Left lung (tissue), 10 donors: ENCODE data around the gene SLC9A5. TPM values are rescaled to one million over a fixed set of nuclear protein-coding genes. Genes with fewer than 3 reads are reported as not detected.
A peak's percentile ranks its signal among the peaks of the same experiment; 100 is the strongest.

ENCODE experiments used
- ATAC-seq: fragments of 200-7000 bp; cut with Tn5 transposase; one replicate; pipeline ENCODE4 v1.9.1; 2020; ENCODE audit warnings: moderate library complexity
- DNase-seq, 4 donors: peaks; one replicate each; pipeline ENCODE4 v3.0.0-alpha.2; 2013 to 2020
- H3K27ac ChIP-seq, 2 donors: fragments of 200-600 bp; sonication (generic) in 1 of 2; one replicate each; pipeline versions ENCODE4 v1.5.0 to v1.8.0; 2020 to 2021
- H3K27me3 ChIP-seq, 2 donors: fragments of 200-600 bp; sonication (generic) in 1 of 2; one replicate each; pipeline versions ENCODE4 v1.5.0 to v1.8.0; 2020 to 2021
- H3K36me3 ChIP-seq, 2 donors: fragments of 200-600 bp; sonication (generic) in 1 of 2; one replicate each; pipeline versions ENCODE4 v1.5.0 to v1.8.0; 2020 to 2021
- H3K4me1 ChIP-seq, 2 donors: fragments of 200-600 bp; one replicate each; pipeline ENCODE4 v1.8.0; 2021
- H3K4me3 ChIP-seq, 2 donors: fragments of 200-600 bp; sonication (generic) in 1 of 2; one replicate each; pipeline versions ENCODE4 v1.5.0 to v1.8.0; 2020 to 2021; ENCODE audit warnings: mild to moderate bottlenecking in 1 of 2
- H3K9me3 ChIP-seq, 2 donors: fragments of 200-600 bp; sonication (generic) in 1 of 2; one replicate each; pipeline versions ENCODE4 v1.5.0 to v1.8.0; 2020 to 2021
- intact Hi-C, 2 donors: fragments of 100-400 bp; cut with DNase I; formaldehyde crosslinking; loops; one replicate each; pipeline versions ENCODE4 v1.11.2 to v1.14.2; 2022
- polyA plus RNA-seq, 6 donors: library from polyadenylated mRNA; unstranded; fragments of 120-200 nt; gene quantifications; one replicate each; pipeline ENCODE4 v1.2.1, GENCODE V29; 2013; ENCODE audit not compliant: insufficient read length in 6 of 6
- total RNA-seq, 2 donors: library from RNA; stranded (reverse); fragmentation: NEBNext Ultra II Directional; extraction: Animal tissue kit (Norgen Biotek cat#: 25700); gene quantifications; one replicate each; pipeline ENCODE4 v1.2.1, GENCODE V29; 2021
- TF ChIP-seq, protein P1 (sequence below), 2 donors: fragments of 200-600 bp; sonication (generic) in 1 of 2; IDR thresholded peaks; one replicate each; pipeline versions ENCODE4 v1.5.0 to v1.8.0; 2021; ENCODE audit warnings: antibody characterized with exemption in 2 of 2
- donor health status: DM: no; HTN: yes; CAD: no.
- donor health status: DM: no; HTN: no; CAD: no.

The SLC9A5 gene
- total and polyA plus RNA-seq, 8 donors: 3.2 to 26.1 (median 20.9) TPM

DNA sequence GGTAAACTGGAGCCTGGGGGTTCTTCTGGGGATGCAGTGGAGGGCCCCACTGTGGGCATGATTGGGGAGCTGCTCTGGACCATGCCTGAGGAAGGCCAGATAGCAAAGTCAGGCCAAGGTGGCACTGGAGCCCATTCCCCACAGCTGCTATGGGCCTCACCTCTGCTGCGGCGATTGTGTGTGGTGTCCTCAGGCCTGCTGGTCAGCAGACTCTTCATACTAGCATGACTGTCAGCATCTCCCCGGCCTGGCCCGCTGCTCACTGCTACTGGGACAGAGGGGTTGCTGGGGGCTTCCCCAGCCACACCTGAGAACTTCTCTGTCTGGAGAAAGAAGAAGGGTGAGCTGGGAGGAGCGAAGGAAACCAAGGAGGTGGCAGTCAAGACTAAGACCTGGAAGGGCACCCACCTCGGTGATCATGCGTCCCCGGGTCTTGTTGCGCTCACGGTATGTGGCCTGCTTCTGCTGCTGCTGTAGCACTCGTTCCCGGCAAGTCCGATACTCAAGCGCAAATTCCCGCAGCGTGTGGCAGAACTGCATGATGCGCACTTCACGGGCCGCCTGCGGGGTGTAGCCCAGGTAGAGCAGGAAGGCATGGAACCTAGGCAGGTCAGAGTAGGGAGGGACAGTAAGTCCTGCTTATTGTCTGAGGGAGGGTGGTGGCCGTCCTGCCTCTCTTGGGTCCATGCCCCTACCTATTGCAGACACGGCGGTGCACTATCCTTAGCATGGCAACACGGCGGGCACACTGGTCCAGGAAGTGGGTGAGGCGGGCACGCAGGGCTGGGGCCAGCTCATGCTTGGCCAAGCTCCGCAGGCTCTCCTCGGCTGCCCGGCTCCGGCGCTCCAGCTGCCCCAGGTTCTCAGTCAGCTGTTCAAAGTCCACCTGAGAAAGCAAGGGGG is 18.6 kb upstream of the SLC9A5 start:
- DNase-seq (peak in 1 of 4 donors; percentile 78), ATAC-seq (no peak)
- H3K36me3 ChIP-seq: peaks cover 3 to 71% of the 10 kb centered on the region in 2 donors
- no peak overlapping the region for H3K27ac ChIP-seq
- no peaks in the 10 kb centered on the region for H3K27me3 ChIP-seq
- TF ChIP-seq, protein P1, sequence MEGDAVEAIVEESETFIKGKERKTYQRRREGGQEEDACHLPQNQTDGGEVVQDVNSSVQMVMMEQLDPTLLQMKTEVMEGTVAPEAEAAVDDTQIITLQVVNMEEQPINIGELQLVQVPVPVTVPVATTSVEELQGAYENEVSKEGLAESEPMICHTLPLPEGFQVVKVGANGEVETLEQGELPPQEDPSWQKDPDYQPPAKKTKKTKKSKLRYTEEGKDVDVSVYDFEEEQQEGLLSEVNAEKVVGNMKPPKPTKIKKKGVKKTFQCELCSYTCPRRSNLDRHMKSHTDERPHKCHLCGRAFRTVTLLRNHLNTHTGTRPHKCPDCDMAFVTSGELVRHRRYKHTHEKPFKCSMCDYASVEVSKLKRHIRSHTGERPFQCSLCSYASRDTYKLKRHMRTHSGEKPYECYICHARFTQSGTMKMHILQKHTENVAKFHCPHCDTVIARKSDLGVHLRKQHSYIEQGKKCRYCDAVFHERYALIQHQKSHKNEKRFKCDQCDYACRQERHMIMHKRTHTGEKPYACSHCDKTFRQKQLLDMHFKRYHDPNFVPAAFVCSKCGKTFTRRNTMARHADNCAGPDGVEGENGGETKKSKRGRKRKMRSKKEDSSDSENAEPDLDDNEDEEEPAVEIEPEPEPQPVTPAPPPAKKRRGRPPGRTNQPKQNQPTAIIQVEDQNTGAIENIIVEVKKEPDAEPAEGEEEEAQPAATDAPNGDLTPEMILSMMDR (IDR thresholded peaks at IDR 0.05): no peak
- H3K9me3 ChIP-seq: no peaks in the 10 kb centered on the region
- peaks cover 15 to 25% of the 10 kb centered on the region in 2 donors for H3K4me1 ChIP-seq
- intact Hi-C loops: no loop called here
- no peak overlapping the region for H3K4me3 ChIP-seq

DNA sequence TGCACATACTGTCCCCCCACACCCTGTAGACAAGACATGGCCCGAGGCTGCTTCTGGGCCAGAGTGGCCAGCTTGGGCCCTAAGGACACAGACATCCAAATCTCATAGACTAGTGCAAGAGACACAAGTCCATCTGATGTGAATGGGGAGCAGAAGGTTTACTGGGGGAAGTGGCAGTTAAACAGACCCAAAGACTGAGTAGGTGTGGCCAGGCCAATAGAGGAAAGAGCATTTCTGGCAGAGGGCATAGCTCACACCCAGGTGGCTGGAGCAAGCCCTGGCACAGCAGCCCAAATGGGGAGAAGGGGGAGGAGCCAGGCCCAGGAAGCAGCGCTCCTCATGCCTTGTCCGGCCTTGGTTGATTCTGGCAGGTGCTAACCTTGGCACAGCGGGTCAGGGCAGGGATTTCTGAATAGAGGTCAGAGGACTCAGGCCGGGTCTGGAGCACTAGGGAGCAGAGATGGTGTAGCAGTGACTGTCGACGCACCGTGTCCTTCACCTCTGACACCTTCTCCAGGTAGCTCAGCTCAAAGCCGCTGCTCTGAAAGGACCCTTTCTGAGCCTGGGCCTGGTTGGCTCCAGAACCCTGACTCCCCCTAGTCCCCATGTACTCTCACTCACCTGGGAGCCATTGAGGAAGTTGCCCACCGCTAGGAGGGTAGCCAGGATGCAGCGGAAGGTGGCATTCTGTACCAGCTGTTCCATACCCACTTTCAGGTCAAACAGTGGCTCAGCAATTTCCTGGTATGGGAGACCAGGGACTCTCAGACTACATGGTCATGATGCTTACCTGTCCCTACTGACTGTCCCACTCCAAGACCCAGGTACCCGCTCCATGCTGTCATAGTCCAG is 17.7 kb upstream of the SLC9A5 start:
- intact Hi-C loops: no loop called here
- TF ChIP-seq, protein P1 (IDR thresholded peaks at IDR 0.05): no peak
- ATAC-seq (no peak), DNase-seq (peak in 1 of 4 donors; percentile 35)
- Histone ChIP-seq H3K27ac (no peak overlapping the region), H3K36me3 (peaks cover 3 to 80% of the 10 kb centered on the region in 2 donors), H3K4me1 (peaks cover 8 to 17% of the 10 kb centered on the region in 2 donors), H3K9me3 (no peaks in the 10 kb centered on the region), H3K27me3 (no peaks in the 10 kb centered on the region), H3K4me3 (no peak overlapping the region)

DNA sequence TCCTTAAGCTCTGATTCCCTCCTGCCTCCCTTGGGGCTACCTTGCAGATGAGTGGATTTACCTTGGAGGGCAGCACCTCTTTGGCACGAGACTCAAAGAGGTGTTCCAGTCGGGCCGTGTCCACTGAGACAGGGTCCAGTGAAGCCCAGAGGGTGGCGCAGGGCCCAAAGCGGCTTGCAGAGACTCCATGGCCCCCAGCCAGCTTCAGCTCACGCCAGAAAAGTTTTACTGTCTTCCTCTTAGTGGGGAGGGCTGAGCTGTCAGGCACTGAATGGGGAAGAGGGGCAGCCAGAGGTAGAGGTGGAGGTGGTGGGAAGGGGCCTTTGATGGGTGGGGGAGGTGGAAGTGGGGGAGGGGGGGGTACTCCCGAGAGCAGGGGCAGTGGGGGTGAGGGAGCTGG is 15.2 kb upstream of the SLC9A5 start:
- Histone ChIP-seq H3K4me1 (peaks cover 0 to under 1% of the 10 kb centered on the region in 2 donors), H3K27ac (no peak overlapping the region), H3K4me3 (no peak overlapping the region), H3K27me3 (no peaks in the 10 kb centered on the region), H3K36me3 (peaks cover 3 to 100% of the 10 kb centered on the region in 2 donors), H3K9me3 (no peaks in the 10 kb centered on the region)
- ATAC-seq: no peak
- intact Hi-C loops: no loop called here
- peak in 1 of 4 donors; percentile 60 for DNase-seq
- TF ChIP-seq, protein P1 (IDR thresholded peaks at IDR 0.05): no peak

DNA sequence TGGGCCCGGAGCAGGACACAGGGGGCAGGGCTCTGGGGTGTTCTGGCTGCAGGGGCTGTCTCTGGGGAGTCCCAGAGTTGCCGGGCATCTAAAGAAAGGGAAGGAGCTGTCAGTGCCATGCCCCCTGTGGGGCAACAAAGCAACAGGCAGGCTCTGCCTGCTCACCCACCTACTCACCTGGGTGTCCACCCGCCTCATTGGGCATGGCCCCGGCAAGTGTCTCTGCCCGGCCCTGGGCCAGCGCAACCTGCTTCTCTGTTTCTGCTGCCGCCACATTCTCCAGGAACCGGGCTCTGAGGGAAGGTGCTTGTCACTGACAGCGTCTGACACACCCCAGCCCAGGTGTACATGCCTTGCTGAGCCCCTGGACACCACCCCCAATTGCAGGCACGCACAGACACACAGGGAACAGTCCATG is 14.6 kb upstream of the SLC9A5 start:
- intact Hi-C loops: no loop called here
- Histone ChIP-seq H3K4me3 (no peak overlapping the region), H3K36me3 (peaks cover 3 to 100% of the 10 kb centered on the region in 2 donors), H3K4me1 (no peaks in the 10 kb centered on the region), H3K27ac (no peak overlapping the region), H3K9me3 (no peaks in the 10 kb centered on the region), H3K27me3 (no peaks in the 10 kb centered on the region)
- TF ChIP-seq, protein P1 (IDR thresholded peaks at IDR 0.05): no peak
- DNase-seq (peak in 1 of 4 donors; percentile 43), ATAC-seq (no peak)
